GM12873 (cell line): Measurements from ENCODE around the gene ABCC4.

Source experiments
- CTCF ChIP-seq: IDR thresholded peaks from 2 replicates; pipeline ENCODE4 v1.5.1; 2012; ENCODE audit warnings: low read depth, mild to moderate bottlenecking, moderate library complexity, low read length, control low read depth; ENCODE audit not compliant: insufficient read depth; ENCODE audit errors: missing control alignments

ABCC4 gene

GRCh38 chr13:95154413-95154886 lies 146.8 kb downstream of the ABCC4 start:
- no peak for TF ChIP-seq CTCF

- no peak for TF ChIP-seq CTCF
These were observed 147.4 kb downstream of the ABCC4 start for GRCh38 chr13:95153647-95154412.

- TF ChIP-seq CTCF, result no peak
These were observed 149.2 kb downstream of the ABCC4 start for GRCh38 chr13:95151942-95152587.

- no peak for TF ChIP-seq CTCF
These were observed 150.7 kb downstream of the ABCC4 start for GRCh38 chr13:95150555-95150954.

- TF ChIP-seq CTCF, result no peak
These were observed 154.8 kb downstream of the ABCC4 start for GRCh38 chr13:95146486-95146885.

- TF ChIP-seq CTCF, result no peak
These were observed 155.7 kb downstream of the ABCC4 start for GRCh38 chr13:95145587-95145986.

GRCh38 chr13:95140502-95140901 lies 160.7 kb downstream of the ABCC4 start:
- TF ChIP-seq CTCF, result no peak
